GM18505 (cell line): ENCODE measurements around the gene INSR.
A peak's percentile ranks its signal among the peaks of the same experiment; 100 is the strongest.
"Not testable (repeated sequence)": the region's sequence is repeated elsewhere in the genome, so short reads cannot be mapped to it uniquely, and the experiment has no call there.

ENCODE experiments used
- ATAC-seq: cut with Tn5 transposase; IDR thresholded peaks from one replicate; pipeline ENCODE4 v1.9.1; 2021; ENCODE audit not compliant: unreplicated experiment
- POLR2A ChIP-seq: IDR thresholded peaks from 4 replicates; pipeline ENCODE4 v1.6.1; 2011; ENCODE audit warnings: borderline replicate concordance; ENCODE audit not compliant: insufficient read depth, insufficient read length; ENCODE audit errors: extremely low read depth

INSR gene

GRCh38 chr19:7312816-7313215 lies 18.6 kb upstream of the INSR start:
- no peak for ATAC-seq
- no peak for TF ChIP-seq POLR2A

- no peak for TF ChIP-seq POLR2A
- ATAC-seq = no peak
Measured at GRCh38 chr19:7311911-7312310, 17.7 kb upstream of the INSR start.

DNA sequence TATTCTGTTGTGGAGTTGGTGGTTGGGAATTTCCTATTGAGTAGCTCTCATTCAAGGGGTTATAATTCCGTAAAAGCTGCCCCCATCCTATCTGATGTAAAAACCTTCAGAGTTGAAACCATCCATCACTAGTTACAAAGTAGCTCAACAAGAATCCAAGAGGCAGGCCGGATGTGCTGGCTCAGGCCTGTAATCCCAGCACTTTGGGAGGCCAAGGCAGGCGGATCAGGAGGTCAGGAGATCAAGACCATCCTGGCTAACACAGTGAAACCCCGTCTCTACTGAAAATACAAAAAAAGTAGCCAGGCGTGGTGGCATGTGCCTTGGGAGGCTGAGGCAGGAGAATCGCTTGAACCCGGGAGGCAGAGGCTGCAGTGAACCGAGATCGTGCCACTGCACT lies 14.1 kb upstream of the INSR start:
- not testable (repeated sequence) for ATAC-seq

- no peak for ATAC-seq
- TF ChIP-seq POLR2A = no peak
Measured at GRCh38 chr19:7307590-7308218, 13.5 kb upstream of the INSR start.

DNA sequence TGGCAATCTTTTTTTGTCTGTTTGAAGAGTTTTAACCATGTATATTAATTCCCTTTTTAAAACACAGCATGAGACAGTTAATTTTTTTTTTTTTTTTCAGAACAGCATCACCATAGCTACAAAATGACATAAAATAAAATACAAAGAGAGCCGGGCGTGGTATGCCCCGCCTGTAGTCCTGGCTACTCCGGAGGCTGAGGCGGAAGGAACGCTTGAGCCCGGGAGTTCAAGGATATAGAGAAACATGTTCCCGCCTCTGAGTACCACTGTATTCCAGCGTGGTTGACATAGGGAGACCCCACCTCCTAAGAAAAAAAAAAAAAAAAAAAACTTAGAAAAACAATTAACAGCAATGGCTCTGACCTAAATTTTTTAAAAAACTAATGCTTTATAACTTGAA lies 10.0 kb upstream of the INSR start:
- ATAC-seq = no peak
- no peak for TF ChIP-seq POLR2A

DNA sequence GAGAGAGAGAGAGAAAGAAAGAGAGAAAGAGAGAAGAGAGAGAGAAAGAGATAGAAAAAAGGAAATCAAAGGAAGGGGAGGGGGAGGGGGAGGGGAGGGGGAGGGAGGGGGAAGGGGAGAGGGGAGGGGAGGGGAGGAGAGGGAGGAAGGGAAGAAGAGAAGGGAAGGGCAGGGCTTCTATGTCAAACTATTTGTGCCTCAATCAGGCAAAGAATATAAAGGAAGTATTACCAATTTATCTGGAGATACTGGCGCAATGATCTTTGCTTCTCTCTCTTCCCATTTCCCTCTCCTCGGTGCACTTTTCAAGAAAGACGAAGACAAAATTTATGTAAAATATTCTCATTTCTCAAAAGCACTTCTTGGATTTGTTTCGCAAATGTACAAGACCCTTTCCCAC lies 9.3 kb upstream of the INSR start:
- no peak for ATAC-seq
- TF ChIP-seq POLR2A = no peak

DNA sequence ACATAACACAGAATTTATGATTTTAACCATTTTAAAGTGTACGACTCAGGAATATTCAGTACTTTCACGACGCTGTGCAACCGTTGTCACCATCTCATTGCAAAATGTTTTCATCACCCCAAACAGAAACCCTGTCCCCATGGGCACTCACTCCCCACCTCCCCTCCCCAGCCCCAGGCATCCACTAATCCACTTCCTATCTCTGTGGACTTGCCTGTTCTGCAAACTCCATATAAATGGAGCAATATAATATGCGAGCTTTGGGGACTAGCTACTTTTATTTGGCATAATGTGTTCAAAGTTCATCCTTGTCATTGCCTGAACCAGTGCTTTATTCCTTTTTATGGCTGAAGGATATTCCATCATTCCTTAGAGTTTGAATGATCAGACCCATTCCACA lies 7.3 kb upstream of the INSR start:
- ATAC-seq = no peak
- no peak for TF ChIP-seq POLR2A

GRCh38 chr19:7297742-7298141 lies 3.5 kb upstream of the INSR start:
- no peak for ATAC-seq
- no peak for TF ChIP-seq POLR2A

DNA sequence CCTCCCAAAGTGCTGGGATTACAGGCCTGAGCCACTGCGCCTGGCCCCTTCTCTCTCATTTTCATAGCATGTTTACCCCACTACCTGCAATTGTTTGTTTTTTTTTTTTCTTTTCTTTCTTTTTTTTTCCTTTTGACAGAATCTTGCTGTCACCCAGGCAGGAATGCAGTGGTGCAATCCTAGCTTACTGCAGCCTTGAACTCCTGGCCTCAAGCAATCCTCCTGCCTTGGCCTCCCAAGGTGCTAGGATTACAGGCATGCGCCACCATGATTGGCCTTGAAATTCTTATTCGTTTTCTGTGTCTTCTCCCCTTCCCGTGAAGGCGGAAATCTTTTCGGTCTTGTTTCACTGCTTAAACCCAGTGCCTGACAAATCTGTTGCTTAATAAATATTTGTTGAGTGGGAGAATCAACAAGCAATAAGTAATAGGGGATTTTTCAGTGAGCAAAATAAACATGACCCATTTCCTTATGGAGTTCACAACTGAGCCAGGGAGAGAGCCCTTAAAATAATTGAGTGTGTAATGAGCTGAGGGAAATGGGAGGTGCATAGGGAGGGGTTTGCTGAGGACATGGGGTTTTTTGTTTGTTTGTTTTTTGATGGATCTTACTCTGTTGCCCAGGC lies 1.8 kb upstream of the INSR start:
- TF ChIP-seq POLR2A = no peak
- no peak for ATAC-seq

GRCh38 chr19:7294558-7295212 lies 471 bp upstream of the INSR start:
- ATAC-seq = no peak
- TF ChIP-seq POLR2A = peak; percentile 51

GRCh38 chr19:7292950-7293761 lies 1.1 kb downstream of the INSR start:
- ATAC-seq = peak; percentile 13

GRCh38 chr19:7292352-7292949 lies 1.8 kb downstream of the INSR start:
- no peak for TF ChIP-seq POLR2A
- no peak for ATAC-seq

More at GRCh38 chr19:7292950-7293761, 1.1 kb downstream of the INSR start:
- TF ChIP-seq POLR2A = no peak

- ATAC-seq = no peak
- no peak for TF ChIP-seq POLR2A
Measured at GRCh38 chr19:7288977-7289376, 5.2 kb downstream of the INSR start.
